HG02763 (cell line): Measurements from ENCODE around the gene AURKA.
"Not testable (repeated sequence)": the region's sequence is repeated elsewhere in the genome, so short reads cannot be mapped to it uniquely, and the experiment has no call there.

Source experiments
- ATAC-seq: cut with Tn5 transposase; IDR thresholded peaks from one replicate; pipeline ENCODE4 v1.9.1; 2021; ENCODE audit warnings: mild to moderate bottlenecking, moderate library complexity; ENCODE audit not compliant: unreplicated experiment

The AURKA gene

DNA sequence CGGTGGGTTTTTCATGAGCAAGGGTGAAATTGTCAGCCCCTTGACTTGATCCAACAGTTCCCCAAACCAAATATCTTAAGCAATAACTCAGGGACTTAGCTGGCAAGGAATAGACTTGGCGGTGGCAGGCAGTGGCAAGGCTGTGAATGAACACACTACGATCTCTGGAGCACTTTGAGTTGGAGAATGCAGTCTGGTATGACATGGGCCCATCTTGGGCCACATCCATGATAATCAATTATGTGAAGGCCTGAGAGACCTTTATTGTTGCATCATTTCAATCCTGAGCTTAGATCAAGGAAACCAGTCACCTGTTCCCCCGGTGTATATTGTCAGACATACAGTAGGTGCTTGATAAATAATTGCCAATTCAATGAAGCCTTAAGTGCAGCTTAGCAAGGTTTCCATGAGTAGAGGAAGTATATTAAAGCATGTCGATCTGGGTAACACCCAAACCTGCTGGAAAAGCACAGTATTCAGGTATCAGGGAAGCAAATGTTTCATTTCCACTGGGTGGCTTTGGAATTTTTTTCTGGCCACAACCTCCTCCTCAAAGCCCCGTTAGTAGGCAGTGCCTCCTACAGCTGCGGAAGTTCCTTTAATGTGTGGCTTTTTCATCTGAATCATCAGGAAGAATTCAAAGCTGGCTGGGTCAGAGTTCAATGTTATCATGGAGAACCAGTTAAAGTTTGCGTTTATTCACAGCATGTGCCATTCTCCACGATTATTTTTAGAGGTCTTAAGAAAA is 30.2 kb upstream of the AURKA start:
- no peak for ATAC-seq

DNA sequence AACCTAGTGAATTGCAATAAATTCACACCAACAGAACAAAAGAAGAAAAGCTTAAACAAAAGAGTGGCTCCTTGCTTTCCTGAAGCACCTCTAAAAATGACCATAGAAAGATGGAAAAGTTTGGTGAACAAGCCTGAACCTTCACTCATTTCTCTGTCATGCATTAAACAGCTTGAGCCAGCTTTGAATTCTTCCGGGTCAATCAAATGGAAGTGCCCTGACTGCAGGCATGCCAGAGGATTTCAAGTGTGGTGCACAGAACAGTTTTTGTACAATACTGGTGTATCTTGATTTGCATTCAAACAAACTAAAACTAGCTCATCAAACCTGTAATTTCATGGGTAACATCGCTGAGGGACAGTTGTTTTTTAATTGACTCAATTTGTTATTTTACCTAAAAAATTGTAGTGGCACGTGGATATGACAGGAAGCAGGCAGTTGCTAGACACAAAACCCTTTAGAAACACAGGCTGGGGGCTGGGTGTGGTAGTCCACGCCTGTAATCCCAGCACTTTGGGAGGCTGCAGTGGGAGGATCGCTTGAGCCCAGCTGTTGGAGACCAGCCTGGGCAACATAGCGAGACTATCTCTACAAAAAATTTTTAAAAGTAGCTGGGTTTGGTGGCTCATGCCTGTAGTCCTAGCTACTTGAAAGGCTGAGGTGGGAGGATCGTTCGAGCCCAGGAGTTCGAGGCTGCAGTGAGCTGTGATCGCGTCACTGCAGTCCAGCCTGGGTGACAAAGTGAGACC is 29.1 kb upstream of the AURKA start:
- no peak for ATAC-seq

DNA sequence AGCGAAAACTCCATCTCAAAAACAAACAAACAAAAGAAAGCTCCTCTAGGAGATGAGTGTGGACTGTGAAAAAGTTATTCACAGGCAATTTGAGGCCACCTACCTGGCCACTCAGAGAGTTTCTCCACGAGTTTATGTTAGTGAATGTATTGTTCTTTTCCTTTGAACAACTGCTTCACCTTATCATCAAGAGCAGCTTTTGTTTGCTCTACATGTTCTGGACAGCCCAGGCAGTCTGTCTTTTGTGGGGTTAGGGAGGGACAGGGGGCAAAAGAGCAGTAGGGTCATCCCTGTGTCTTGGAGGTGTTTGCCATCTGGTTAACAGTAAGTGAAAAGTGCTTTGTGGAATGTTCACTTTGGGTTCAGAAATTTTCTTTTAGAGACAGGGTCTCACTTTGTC is 28.0 kb upstream of the AURKA start:
- no peak for ATAC-seq

DNA sequence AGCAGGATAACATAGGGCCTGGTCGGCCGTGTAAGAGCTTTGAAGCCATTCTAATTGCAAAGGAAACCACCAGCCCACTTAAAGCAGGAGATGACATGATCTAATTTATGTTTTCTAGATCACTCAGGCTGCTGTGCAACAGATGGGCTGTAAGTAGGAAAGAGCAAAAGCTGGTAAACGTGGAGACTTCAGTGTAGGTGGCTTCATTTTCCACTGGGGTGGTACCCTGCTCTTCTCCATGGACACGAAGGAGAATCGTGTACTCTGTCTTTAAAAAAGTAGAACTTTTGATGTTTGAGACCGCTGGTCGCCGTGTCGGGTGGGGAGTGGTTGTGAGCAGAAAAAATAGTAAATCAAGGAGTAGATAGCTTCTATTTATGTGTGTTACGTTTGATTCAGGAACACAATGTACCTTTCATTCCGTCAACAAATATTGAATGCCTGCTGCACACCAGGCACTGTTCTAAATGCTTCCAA is 26.4 kb upstream of the AURKA start:
- no peak for ATAC-seq

DNA sequence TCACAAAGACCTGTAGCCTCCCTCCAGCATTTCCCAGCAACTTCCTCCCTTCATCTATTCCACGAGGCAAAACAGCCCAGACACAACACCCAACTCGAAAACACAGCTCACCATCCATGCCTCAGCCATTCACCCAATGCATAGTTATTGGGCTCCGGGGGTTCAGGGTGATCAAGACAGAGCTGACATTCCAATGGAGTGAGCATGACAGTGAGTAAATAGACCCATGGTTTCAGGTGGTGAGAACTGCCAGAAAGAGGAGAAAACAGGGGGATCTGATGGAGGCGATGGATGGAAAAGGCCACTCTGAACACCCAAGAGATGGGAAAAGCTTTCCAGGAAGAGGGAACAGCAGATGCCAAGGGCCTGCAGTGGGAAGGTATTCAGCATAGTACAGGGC is 25.9 kb upstream of the AURKA start:
- ATAC-seq: no peak

DNA sequence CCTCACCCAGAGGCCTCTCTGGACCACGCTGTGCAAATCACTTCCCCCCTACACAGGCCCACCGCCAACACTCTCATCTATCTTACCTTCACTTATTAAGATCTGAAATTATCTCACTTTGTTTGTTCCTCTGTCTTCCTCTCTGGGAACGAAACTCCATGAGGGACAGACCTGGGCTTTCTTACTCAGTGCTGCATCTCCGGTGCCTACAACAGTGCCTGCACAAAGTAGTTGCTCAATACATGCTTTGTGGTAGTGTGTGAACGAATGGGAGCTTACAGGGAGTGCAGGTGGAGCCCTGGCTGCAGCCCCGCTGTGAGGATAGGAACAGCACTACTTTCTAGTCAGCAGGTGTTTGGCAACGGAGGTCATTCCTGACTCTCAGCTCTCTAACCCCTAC is 25.4 kb upstream of the AURKA start:
- ATAC-seq: no peak

DNA sequence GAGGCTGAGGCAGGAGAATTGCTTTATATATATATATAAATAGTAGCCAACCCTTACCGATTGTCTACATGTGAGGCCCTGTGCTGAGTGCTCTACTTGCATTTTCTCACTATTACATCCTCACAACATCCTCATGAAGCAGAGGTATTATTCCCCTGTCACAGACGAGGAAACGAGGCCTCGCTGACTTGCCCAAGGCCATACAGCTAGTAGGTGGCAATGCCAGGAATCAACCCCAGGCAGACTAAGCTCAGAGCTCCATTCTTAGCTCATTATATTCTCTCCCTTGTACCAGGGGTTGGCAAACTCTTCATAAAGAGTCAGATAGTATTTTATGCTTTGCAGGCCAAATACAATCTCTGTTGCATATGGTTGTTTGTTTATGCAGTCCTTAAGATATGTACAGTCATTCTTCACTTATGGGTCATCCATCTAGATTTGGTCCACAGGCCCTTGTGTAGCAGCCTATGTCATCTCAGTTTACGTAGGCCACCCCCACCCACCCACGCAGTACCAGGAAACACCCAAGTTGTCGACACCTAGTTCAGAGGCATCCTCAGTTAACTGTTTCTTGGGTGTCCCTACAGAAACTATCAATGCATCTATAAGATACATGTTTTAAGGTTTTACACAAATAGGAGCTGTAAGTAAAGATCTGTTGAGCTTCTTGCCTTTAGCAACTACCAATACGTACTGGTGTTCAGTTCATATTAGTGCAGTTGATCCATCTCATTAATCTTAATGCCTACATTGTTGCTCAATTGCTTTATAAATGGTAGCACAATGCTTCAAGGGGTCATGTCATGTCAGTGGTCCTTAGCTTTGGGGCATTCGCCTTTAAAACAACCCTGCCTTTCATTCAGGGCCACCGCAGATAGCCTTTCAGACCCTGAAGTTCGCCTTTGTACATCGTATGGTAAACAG is 23.1 kb upstream of the AURKA start:
- no peak for ATAC-seq

DNA sequence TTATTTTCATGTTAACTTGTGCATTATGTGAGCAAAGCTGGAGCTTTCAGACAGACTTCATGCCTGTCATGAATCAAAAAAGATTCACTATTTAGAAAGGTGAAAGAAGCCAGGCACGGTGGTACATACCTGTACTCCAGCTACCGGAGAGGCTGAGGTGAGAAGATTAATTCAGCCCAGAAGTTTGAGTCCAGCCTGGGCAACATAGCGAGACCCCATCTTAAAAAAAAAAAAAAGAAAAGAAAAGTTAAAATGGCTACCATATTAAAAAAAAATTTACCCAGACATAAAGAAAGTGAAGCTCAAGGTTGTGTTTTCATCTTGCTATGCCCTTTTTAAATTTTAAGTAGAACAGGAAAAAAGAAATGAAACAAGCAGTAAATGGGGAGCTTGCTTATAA is 20.9 kb upstream of the AURKA start:
- ATAC-seq: no peak

DNA sequence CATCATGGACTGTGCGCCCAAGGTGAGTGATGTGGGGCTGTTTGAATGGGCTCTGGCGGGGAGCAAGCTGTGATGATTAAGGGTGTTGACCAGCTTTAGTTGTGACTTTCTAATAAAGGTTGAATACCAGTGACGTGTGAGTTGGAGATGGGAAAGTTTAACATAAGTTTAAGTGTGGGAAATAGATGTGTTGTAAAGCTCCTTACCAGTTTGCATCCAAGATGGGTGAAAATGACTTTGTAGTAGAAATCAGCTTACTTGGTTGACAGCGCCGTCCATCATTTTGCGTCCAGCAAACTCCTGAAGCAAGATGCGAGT is 20.4 kb upstream of the AURKA start:
- ATAC-seq: no peak

DNA sequence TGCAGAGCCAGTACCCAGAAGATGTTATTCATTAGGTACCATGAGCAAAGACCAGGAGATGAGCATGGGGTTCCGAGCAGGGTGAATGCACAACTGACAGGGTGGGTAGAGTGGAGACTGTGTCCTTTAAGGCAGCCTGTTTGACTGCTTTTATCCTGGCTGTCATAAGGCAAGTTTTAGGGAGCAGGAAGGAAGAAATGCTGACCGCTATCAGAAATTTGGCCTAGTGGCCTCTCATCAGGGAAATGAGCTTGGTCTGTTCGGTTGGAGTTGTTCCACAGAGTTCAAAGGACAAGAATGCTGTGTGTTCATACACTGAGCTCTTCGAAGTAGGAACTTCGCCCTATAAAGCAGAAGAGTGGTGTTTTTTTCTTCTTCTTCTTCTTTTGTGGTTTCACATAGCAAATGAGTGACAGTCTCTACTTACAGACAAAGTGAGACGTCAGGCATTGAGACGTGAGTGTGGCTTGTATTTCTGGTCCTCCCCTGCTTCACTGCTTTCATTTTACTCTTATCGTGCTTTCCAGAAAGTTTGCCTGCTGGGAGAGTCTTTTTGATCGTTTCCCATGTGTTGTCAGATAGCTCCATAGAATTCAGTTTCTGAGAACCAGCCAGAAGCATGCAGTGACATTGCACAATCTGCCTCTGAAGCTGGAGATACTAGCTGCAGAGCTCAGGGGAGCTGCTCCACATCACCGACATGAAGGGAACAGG is 19.9 kb upstream of the AURKA start, which contains the start of gene CASS4:
TSS of gene CASS4 (plus strand) at position 502 of the 714 bp plus-strand sequence. CDS start at position 701, 199 bp downstream.
- peak; percentile 48 for ATAC-seq

DNA sequence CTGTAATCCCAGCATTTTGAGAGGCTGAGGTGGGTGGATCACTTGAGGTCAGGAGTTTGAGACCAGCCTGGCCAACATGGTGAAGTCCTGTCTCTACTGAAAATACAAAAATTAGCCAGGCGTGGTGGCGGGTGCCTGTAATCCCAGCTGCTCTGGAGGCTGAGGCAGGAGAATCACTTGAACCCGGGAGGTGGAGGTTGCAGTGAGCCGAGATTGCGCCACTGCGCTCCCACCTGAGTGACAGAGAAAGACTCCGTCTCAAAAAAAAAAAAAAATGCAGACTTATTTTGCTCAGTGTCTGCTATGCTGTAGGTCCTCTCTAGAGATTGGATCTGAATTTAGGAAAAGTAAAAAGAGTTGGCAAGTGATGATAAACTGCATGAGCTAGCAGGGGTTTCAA is 19.3 kb upstream of the AURKA start:
- not testable (repeated sequence) for ATAC-seq

DNA sequence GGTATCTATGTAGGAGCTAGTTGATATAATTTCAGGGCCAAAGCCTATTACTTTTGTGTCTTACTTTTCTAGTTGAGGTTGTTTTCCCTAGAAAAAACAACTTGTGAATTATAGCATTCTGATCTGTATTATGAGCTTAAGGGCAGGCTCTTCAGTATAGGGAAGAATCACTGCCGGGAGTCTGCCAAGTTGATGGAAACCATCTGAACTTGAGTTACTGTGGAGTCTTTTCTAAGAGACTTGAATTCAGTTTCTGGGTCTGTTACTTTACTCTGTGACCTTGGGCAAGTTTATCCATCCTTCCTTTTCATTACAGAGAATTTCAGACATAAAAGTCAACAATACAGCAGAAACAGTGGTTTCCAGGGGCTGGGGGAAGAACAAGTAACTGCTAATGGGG is 17.9 kb upstream of the AURKA start:
- no peak for ATAC-seq

DNA sequence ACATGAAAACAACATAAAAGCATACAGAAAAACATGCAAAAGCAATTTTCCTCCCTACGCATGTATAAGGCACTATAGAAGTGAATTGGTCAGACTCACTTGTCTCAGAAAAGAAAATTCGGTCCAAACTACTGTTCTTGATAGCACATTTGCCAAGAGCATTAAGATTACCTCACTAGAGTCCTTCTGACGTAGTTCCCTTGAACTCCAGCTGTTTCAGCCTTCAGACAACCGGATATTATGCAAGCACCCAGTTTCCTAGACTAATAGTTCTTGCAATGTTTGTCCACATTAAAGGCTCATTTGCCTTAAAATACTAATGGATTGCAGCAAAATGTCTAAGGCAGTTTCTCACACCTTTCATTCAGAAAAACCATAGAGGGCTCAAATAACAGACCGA is 17.5 kb upstream of the AURKA start:
- ATAC-seq: no peak

DNA sequence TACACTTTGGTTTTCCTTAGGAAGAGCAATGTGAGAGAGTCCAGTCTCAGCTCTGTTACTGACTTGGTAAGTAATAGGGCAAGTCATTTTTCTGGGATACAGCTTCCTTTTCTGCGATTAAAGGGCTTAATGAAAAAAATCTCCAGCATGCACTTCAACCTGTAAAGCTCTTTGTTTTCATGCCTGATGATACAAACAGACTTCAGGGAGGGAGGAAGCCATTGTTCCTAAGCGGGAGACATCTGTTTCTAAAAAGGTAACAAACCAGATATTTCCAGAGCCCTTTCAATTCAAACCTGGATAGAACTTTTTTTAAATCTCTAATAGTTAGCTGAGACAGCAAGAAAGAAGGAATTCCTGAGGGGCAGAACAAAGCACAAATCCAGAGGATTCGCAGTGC is 14.9 kb upstream of the AURKA start:
- no peak for ATAC-seq

DNA sequence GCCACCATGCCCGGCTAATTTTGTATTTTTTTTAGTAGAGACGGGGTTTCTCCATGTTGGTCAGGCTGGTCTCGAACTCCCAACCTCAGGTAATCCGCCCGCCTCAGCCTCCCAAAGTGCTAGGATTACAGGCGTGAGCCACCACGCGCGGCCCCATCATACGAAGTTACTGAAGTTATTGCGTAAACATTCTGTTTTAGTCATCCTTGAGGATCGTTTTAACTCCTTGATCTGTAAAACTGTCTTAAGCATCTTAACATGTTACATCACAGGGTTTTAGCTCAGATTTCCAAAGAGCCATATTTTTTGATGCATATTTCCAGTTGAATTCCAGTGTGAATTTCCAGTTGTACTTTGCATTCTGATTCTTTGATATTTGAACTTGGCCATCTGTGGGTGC is 13.3 kb upstream of the AURKA start:
- ATAC-seq: not testable (repeated sequence)

DNA sequence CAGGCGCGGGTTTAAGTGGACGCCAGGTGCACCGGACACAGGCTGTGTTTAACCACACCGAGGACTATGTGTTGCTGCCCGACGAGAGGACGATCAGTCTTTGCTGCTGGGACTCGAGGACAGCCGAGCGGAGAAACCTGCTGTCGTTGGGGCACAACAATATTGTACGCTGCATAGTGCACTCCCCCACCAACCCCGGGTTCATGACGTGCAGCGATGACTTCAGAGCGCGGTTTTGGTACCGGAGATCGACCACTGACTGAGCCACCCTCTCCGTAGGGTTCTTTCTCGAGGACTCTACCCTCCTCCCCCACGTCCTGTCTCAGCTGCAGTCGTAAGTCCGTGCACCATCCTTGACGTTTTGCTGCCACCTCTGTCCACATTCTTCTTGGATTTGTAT is 11.4 kb upstream of the AURKA start:
- ATAC-seq: no peak

DNA sequence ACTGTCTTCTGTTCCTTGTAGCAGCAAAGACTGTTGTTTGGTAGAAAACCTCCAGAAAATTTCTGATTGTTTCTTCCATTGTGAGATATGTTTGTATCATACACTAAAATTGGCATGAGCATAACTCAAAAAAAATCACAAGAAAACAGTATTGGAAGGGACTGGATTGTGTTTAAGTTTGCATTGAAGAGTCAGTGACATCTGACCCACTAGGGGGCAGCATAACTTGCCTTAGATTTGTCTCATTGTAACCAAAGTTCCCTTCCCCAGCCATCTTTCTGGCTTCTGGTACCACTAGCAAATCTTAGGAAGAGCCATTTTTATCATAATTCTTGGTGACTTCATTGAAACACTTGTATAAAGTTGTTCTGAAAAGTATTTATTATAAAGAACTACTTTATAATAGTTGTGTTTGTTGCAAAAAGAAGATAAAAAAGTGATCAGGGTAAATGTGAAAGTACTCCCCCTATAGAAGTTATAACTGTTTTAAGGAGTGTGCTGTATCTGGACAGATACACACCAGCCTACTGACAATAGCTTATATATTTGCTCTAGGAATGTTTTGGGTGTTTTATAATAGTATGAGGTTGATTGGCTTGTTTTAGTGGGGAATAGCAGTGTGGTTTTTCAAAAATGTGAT is 8.1 kb upstream of the AURKA start:
- peak; percentile 70 for ATAC-seq

DNA sequence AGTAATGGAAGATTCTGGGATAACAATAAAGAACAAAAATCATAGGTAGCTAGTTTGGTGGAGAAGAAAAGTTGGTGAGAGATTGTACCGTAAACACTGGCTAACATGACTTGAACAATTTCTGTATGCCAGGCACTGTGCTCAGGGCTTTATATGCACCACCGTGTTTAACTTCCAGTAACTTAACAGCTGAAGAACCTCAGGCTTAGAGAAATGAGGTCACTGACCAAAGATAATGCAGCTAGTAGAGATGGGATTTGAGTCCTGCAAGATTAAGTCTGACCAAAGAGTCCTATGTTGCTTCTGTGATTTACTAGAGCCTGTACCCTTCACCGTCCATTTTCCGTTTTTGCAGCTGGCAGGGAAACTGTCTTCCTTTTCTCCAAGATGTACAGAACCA is 3.2 kb upstream of the AURKA start:
- ATAC-seq: no peak

DNA sequence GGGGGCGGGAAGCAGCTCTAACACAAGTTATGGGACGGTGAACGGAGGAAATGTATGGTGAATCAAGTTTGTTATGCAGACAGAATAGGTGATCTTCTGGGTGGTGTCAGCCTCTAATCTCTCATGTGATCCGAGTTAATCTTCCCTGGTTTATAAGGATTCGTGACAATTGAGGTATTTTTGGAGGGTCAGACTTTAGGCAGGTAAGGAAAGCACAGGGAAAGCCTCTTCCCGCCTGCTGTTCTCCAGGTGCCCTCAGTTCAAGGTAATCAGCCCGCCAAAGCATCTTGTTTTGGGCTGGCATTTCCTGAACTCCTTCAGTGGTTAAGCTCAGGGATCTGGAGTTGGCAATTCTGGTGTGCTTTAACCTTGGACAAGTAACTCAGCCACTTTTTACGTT is 1.6 kb upstream of the AURKA start:
- ATAC-seq: no peak

DNA sequence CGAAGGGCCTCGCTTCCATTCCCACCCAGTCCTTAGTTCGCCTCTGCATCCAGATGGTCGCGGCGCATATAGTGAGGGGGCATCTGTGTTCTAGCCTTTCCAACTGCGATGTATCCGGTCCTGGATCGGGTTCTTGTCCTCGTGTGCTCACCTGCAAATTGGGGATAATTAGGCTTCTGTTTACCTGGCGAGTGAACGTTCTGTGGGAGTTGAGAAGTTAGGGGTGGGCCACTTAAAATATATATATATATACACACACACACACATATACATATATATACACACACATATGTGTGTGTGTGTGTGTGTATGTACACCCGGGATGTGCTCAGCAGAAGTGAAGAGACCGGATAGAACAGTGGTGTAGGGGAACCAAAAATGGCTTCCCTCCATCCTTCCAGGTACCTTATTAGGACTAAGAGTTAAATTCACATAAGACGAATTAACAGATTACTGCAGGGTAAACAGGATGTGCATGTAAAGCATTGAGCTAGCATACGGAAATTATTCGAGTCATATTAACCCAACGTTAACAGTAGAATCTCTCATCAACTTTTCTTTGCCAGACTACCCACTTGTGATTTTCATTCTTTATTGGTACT is 967 bp upstream of the AURKA start:
- ATAC-seq: no peak
